GM19240 (cell line): ENCODE measurements around the gene B4GALNT3.

Experiments
- DNase-seq: peaks from one replicate; pipeline ENCODE4 v3.0.0; 2011; ENCODE audit warnings: low spot score; ENCODE audit not compliant: insufficient read length

B4GALNT3 gene

DNA sequence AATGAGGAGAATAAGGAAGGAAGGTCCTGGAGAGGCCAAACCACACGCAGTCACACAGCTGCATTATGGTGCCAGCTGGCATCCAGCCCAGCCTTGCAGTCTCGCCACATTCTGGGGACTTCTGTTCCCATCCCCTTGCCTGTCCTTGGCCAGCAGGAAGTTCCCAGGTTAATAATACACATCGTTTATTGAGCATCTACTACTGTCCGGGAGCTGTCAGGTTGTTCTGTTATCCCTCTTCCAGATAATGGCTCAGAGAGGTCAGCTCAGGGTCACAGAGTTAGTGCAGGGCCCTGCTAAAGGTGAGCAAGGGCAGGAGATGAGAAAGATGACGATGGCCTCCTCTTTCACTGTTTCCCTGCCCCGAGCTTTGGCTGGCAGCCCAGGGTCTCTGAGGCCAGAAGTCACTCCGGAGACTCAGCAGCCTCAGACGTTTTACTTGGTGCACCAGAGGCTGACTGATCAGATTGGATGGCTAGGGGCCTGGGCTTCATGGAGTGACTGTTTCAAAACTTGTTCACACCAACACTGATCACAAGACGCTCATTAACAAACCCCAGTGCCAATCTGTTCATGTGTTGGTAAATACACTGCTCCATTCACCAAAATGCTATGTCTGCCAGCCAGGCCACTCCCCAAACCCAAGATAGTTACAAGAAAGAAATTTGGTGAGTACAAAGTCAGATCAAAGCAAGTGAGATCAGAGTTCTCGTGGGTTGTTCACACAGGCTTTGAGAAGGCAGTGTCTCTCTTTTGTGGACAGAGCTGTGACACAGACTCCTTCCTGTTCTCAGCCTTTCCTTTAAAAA lies 79.2 kb downstream of the B4GALNT3 start:
- no peak for DNase-seq

DNA sequence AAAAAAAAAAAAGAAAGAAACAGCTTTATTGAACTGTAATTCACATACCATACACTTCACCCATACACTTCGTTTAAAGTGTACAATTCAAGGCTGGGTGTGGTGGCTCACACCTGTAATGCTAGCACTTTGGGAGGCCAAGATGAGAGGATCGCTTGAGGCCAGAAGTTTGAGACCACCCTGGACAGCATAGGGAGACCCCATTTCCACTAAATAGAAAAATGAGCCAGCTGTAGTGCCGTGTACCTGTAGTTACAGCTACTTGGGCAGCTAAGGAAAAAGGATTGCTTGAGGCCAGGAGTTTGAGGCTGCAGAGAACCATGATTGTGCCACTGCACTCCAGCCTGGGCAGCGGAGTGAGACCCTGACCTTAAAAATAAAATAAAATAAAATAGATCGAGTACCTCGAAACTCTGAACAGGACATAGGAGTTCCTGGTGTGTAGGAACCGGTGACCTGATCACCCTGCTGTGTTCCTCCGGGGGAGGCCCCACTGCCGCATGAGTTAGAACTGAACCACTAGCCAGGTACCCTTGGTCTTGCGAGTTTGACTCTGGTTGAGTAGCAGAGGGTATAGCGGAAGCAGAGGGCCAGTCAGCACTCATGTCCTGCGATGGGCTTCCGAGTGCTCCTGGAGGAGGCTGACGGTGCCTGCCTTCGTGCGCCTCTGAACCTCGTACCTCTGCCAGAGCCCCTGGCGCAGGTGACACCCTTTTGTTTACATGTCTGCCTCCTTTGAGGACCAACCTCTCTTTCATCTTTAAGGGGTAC lies 80.0 kb downstream of the B4GALNT3 start:
- DNase-seq = no peak

DNA sequence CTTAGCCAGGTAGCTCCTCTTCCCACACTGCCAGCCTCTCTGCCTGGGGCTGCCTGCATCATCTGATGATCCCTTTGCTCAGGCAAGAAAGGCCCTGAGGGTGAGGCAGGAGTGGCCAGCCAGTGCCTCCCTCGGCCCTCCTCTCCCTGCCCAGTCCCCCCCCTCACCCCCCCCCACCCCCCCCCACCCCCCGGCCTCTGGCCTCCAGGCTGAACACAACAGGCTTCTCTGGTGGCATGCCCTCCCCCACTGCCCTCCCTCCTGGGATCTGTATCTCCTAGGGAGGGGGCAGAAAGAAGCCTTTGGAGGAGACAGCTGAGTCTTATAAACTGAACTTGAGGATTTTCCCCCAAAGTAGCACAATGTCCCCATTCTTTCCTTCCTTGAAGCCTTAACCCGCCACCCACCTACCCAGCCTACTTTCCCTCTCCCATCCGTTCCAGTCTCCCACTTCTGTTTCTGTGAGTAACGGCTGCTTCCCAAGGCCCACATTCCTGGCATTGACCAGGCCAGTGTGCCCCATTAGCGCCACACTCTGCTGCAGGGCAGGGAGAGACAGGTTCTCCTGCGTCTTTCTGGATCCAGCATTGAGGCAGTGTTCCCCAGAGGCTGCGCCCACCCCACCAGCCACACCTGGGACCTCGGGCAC lies 82.1 kb downstream of the B4GALNT3 start:
- DNase-seq = no peak

DNA sequence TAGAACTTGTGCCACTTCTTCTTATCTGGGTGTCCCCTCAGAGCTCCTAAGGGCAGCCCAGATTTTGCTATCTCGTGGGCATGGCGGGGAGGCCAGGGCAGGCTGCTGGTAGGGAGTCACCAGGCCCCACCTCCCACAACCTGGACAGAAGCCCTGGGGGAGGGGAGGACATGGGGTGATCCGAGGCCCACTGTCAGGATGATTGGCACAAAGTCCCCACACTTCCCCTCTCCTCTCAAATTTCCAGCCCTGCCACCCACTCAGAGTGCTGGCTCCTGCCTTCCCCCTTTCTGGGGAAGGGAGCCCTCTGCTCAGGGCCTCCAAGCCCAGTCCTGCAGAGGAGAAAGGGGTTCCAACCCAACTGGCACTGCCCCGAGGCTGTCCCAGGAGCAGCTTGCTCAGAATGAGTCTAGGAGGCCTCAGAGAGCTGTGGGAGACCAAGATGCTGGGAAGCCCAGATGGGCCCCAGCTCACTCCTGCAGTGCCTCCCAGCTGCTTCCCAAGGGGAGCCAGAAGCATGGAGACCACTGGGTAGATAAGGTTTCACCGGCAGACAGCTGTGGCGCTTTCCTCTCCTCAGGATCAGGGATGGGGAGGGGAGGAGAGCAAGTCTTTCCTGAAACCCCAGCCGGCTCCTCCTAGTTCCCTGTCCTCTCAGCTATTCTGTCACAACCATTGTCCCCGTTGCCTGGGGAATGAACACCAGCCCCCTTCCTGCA lies 82.8 kb downstream of the B4GALNT3 start:
- DNase-seq = no peak

DNA sequence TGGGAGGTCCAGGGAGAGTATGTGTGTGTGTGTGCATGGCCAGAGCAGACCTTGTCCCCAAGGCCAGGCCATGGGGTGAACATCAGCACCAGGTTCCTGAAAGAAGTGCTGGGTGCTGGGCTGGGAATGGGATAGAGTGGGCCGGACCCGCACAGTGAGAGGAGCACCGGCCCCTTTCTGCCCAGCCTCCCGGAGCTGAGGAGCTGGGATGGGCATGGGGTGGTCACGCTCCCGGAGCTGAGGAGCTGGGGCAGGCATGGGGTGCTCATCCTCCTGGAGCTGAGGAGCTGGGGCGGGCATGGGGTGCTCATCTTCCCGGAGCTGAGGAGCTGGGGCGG lies 83.3 kb downstream of the B4GALNT3 start:
- no peak for DNase-seq

DNA sequence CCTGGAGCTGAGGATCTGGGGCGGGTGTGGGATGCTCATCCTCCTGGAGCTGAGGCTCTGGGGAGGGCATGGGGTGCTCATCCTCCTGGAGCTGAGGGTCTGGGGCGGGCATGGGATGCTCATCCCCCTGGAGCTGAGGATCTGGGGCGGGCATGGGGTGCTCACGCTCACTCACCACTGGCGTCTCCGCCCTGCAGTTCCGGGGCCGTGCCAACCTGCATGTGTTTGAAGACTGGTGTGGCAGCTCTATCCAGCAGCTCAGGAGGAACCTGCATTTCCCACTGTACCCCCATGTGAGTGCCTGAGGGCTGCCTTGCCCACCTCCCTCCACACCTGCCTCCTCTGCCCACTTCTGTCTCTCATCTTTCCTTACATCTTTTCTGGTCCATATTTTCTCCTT lies 84.4 kb downstream of the B4GALNT3 start:
- no peak for DNase-seq

DNA sequence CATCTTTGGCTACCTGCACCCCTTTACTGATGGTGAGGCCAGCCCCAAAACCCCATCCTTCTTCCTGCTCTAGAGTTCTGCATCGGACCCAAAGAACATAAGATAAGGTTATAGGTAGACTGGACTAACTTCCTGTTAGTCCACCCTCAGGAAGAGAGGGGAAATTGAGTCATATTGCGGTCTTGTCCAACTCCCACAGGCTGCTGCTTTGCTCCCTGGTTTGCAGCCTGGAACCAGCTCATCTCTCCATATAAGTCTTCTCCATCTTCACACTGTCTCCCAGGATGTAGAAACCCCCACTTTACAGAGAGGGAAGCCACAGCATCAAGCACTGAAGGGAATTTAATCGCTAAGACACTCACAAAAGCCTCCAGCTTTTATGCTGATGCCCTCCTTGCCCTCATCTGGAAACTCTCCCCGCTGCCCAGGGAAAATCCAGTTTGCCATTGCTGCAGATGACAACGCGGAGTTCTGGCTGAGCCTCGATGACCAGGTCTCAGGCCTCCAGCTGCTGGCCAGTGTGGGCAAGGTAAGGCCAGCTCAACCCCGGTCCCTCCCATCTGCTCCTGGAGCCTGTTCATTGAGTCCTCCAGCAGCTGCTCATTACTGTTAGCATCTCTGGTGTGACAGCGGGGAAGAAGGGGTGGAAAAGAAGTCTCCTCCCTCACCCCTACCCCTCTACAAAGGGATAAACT lies 85.3 kb downstream of the B4GALNT3 start:
- DNase-seq = no peak

DNA sequence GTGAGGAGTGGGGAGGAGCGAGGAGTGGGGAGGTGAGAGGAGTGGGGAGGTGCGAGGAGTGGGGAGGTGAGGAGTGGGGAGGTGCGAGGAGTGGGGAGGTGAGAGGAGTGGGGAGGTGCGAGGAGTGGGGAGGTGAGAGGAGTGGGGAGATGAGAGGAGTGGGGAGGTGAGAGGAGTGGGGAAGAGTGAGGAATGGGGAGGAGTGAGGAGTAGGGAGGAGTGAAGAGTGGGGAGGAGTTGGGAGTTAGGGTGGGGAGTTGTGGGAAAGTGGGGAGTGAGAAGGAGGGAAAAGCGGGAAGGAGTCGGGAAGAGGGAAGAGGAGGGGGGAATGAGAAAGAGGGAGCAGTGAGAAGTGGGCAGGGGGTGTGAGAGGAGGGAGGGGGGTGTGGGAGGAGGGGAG lies 86.1 kb downstream of the B4GALNT3 start:
- no peak for DNase-seq

DNA sequence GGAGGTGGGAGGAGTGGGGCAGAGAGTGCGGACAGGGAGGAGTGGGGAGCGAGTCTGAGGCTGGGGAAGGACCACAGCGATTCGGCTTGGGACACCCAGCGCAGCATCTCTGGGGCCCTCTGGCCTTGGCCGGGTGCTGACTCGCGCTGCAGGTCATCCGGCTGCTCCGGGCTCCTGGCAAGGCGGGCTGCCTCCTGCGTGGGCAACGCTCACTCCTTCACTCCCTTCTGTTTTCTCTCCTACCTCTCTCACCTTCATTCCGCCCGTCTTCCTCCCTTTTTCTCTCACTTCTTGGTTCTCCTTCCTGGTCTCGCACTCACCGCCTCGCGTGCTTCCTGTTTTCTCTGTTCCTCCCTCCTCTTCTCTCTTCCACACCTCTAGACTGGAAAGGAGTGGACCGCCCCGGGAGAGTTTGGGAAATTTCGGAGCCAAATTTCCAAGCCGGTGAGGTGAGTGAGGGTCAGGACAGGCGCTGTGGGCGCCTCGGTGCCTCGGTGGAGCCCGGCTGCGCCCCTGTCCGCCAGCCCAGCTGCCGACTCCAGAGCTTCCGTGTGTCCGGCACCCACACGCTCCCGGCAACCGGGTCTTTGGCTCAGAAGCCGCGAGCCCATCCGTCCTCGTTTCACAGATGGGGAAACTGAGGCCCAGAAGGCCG lies 86.7 kb downstream of the B4GALNT3 start:
- no peak for DNase-seq

DNA sequence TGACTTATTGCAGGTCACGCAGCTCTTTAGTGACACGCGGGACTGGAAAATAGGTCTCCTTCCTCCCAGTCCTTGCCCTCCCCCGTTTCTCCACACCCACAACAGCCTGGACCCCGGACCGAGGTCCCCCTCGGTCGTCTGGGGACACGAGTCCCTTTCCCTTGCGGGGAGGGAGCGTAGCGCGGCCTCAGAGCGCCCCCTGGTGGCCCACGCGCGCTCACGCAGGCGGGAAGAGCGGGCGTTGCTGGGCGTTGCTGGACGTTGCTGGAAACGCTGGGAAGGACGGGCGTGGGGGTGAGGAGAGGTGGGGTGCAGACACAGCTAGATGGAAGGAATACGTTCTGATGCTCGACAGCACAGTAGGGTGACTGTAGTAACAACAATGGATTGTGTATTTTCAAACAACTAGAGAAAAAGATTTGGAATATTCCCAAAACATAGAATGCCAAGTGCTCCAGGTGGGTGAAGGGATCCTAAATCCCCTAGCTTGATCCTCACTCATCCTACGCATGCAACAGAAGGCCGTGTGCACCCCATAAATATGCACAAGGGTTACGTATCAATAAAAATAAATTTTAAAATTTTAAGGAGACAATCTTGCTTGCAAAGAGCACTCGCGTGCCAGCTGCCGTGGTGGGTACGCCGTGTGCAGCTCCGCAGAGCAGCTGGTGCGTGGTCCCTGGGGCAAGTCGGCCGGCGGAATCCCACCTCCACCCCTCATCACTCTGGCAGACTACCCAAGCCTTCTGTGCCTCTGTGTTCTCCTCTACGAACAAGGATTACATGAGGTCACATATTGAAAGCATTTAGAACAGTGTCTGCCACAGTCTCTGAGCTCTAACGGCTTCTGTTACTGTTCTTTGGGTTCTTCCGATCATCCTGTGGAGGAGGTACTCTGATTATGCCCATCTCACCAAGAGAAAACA lies 87.4 kb downstream of the B4GALNT3 start:
- peak; percentile 85 for DNase-seq

DNA sequence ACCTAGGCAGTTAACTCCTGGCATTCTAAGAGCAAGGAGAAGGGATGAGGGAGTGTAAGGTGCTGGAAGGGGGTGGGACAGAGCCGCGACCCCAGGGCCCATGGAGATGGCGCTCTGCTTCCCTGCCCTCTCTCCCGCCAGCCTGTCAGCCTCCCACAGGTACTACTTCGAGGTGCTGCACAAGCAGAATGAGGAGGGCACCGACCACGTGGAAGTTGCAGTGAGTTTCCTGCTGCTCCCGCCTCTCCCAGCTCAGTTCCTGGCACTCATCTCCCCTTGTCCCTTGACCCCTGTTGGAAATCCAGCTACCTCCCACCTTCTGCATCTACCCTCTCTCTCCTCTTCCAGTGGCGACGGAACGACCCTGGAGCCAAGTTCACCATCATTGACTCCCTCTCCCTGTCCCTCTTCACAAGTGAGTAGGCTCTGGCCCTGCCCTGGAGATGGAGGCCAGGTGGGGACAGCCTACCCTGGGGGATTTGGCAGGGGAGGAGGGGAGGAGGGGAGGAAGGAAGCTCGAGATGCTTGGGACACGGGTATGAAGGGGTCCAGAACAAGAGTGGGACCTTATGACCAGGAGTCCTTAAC lies 88.2 kb downstream of the B4GALNT3 start:
- DNase-seq = no peak

DNA sequence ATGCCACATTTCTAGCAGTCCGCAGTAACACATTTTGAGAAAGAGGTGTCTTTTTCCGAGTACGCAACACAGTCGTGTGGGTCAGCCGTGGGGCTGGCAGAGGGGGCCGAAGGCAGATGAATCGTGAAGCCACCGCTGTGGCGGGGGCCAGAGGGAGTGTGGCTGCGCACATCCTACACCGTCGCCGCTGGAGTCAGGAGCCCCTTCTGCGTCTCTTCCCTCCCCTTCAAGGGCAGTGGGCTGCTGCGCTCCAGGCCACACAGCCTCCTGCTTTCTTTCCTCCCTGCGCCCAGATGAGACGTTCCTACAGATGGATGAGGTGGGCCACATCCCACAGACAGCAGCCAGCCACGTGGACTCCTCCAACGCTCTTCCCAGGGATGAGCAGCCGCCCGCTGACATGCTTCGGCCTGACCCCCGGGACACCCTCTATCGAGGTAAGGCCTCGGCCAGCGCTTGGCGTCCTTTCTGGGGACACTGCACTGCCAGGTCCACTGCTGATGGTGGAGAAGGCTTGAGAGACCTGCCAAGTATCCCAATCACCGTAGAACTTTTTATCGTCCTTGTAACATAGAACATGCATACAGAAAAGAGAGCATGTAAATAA lies 89.8 kb downstream of the B4GALNT3 start:
- DNase-seq = no peak

DNA sequence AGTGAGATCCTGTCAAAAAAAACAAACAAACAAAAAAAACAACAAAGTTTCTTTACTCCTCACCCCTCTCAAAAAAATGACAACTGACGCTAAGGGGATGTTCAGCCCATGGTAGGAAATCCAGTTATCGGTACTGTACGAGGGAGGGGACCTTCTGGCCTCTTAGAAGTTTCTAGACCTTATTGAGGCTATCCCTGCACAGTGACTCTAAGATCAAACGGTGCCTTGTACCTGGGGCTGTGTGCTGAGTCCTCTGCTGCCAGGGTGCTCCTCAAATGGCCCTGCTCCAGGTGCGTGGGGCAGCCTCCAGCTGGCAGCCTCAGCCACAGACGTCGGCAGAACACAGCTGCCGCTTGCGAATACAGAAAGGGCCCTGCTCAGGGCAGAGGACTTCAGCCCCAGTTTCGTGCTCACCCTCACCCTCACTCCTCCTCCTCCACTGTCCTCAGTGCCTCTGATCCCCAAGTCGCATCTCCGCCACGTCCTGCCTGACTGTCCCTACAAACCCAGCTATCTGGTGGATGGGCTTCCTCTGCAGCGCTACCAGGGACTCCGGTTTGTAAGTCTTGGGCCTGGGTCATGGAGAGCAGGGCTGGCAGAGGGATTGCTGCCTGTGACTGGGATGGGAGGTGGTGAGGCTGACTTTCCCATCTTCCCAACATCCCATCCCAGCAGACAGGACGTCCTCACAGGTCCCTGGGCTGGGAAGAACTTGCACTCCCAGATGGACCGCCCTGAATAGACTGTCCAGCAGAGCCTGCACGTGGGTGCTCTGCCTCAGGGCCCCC lies 90.9 kb downstream of the B4GALNT3 start:
- DNase-seq = no peak

DNA sequence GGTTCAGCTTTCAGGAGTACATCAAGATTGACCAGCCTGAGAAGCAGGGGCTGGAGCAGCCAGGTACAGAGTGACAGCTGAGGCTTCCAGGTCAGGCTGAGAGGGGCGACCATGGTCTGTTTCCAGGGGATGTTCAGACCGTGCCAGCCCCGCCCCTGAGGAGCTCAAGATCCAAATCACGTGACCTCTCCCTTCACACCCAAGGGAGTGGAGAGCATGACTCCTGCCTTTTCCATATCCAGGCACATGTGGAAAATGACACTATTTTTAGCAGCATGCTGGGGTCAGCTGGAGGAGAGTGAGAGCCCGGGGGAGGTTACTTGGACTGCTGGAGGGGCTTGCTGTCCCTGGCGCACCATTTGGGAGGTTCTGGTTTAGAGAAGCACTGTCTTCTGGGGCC lies 92.7 kb downstream of the B4GALNT3 start:
- no peak for DNase-seq

DNA sequence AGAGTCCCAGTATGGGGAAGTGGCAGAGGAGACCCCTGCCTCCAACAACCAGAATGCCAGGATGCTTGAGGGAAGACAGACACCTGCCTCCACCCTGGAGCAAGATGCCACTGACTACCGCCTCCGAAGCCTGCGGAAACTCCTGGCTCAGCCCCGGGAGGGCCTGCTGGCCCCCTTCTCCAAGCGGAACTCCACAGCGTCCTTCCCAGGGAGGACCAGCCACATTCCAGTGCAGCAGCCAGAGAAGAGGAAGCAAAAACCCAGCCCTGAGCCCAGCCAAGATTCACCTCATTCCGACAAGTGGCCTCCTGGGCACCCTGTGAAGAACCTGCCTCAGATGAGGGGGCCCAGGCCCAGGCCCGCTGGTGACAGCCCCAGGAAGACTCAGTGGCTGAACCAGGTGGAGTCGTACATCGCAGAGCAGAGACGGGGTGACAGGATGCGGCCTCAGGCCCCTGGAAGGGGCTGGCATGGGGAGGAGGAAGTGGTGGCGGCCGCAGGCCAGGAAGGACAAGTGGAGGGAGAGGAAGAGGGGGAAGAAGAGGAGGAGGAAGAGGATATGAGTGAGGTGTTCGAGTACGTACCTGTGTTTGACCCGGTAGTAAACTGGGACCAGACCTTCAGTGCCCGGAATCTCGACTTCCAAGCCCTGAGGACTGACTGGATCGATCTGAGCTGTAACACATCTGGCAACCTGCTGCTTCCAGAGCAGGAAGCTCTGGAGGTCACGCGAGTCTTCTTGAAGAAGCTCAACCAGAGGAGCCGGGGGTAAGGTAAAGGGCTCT lies 93.7 kb downstream of the B4GALNT3 start:
- no peak for DNase-seq

DNA sequence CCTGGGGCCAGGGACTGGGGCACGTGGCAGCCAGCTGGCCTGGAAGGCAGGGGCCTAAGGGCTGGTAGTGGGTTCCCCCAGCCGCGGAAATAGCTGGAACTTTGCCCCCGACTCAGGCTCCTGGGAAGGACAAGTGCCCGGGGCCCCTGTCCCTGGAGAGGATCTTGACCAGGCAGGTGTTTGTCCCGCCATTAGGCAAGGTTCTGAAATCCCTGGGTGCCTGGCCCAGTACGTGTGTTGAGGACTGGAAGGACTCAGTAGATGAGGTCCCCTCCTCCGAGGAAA lies 94.2 kb downstream of the B4GALNT3 start:
- no peak for DNase-seq

DNA sequence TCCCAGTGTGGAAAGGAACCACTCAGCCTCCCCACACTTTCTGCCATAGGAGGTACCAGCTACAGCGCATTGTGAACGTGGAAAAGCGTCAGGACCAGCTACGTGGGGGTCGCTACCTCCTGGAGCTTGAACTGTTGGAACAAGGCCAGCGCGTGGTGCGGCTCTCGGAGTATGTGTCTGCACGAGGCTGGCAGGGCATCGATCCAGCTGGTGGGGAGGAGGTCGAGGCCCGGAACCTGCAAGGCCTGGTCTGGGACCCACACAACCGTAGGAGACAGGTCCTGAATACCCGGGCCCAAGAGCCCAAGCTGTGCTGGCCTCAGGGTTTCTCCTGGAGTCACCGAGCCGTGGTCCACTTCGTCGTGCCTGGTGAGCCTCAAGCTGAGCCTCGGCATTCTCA lies 96.8 kb downstream of the B4GALNT3 start:
- DNase-seq = no peak
